IMR-90 (cell line): ENCODE results near the gene SCN8A. TPM values are rescaled to one million over a fixed set of nuclear protein-coding genes. Genes with fewer than 3 reads are reported as not detected.

Experiments
- ATAC-seq: fragments of 200-7000 bp; cut with Tn5 transposase; 2 replicates; pipeline ENCODE4 v1.9.1; 2020; ENCODE audit warnings: low read depth, mild to moderate bottlenecking, moderate library complexity
- BruUV-seq: library from RNA; stranded (reverse); fragments of 400-500 nt; replicated peaks from 2 replicates; lab custom pipeline; 2021; lab: Mats Ljungman, UMichigan
- CTCF ChIA-PET: fragments of 300-600 bp; formaldehyde crosslinking; extraction: SDS; loops from one replicate; lab custom pipeline; 2021; ENCODE audit warnings: antibody characterized with exemption; lab: Yijun Ruan, JAX
- POLR2A ChIA-PET: fragments of 300-600 bp; sonication (Branson Sonifier 250); formaldehyde crosslinking; loops from one replicate; lab custom pipeline; 2022; ENCODE audit warnings: antibody characterized with exemption; ENCODE audit not compliant: unreplicated experiment; lab: Charles Lee
- DNase-seq: peaks from one replicate; pipeline ENCODE4 v3.0.0; 2013
- H2AFZ ChIP-seq: replicated peaks from 2 replicates; pipeline ENCODE3; 2013; ENCODE audit warnings: low read length, mild to moderate bottlenecking; ENCODE audit not compliant: poor library complexity
- H2AK5ac ChIP-seq: 2 replicates; pipeline ENCODE4 v1.6.1; 2013; ENCODE audit warnings: low read depth, low read length, inconsistent platforms
- H2AK9ac ChIP-seq: replicated peaks from 2 replicates; pipeline ENCODE3; 2013; ENCODE audit warnings: mild to moderate bottlenecking, low read depth, low read length, moderate library complexity; ENCODE audit not compliant: poor library complexity
- H2BK120ac ChIP-seq: 2 replicates; pipeline ENCODE4 v1.6.1; 2013; ENCODE audit warnings: low read depth, low read length, inconsistent platforms
- H2BK15ac ChIP-seq: 3 replicates; pipeline ENCODE4 v1.6.1; 2013; ENCODE audit warnings: low read depth, low read length, inconsistent platforms
- H2BK20ac ChIP-seq: 2 replicates; pipeline ENCODE4 v1.6.1; 2013; ENCODE audit warnings: low read depth, mild to moderate bottlenecking, inconsistent platforms, low read length, moderate library complexity
- H2BK5ac ChIP-seq: 2 replicates; pipeline ENCODE4 v1.6.1; 2013; ENCODE audit warnings: mild to moderate bottlenecking, low read depth, low read length, inconsistent platforms; ENCODE audit not compliant: poor library complexity, severe bottlenecking
- H3K14ac ChIP-seq: replicated peaks from 2 replicates; pipeline ENCODE4 v1.6.1; 2013; ENCODE audit warnings: low read depth, low read length, inconsistent platforms
- H3K18ac ChIP-seq: 2 replicates; pipeline ENCODE4 v1.6.1; 2013; ENCODE audit warnings: low read depth, low read length, control low read depth
- H3K23ac ChIP-seq: 2 replicates; pipeline ENCODE4 v1.6.1; 2013; ENCODE audit warnings: low read depth, low read length, inconsistent platforms
- H3K27ac ChIP-seq: 2 replicates; pipeline ENCODE4 v1.5.1; 2013; ENCODE audit warnings: mild to moderate bottlenecking, control low read depth, low read length; ENCODE audit not compliant: insufficient read depth
- H3K27me3 ChIP-seq: 2 replicates; pipeline ENCODE4 v1.6.1; 2013; ENCODE audit warnings: low read length; ENCODE audit not compliant: control insufficient read depth, insufficient read depth
- H3K36me3 ChIP-seq: 2 replicates; pipeline ENCODE4 v1.6.1; 2013; ENCODE audit warnings: low read length, mixed read lengths; ENCODE audit not compliant: control insufficient read depth, insufficient read depth
- H3K4ac ChIP-seq: 2 replicates; pipeline ENCODE4 v1.6.1; 2013; ENCODE audit warnings: low read depth, low read length, inconsistent platforms
- H3K4me1 ChIP-seq: 2 replicates; pipeline ENCODE4 v1.6.1; 2013; ENCODE audit warnings: low read length, mixed read lengths; ENCODE audit not compliant: control insufficient read depth, insufficient read depth
- H3K4me2 ChIP-seq: 2 replicates; pipeline ENCODE4 v1.6.1; 2013; ENCODE audit warnings: low read depth, mild to moderate bottlenecking, control low read depth, low read length, moderate library complexity
- H3K4me3 ChIP-seq: 2 replicates; pipeline ENCODE4 v1.5.1; 2013; ENCODE audit warnings: low read depth, mild to moderate bottlenecking, control low read depth, low read length, moderate library complexity; ENCODE audit not compliant: insufficient read depth
- H3K56ac ChIP-seq: 2 replicates; pipeline ENCODE4 v1.6.1; 2013; ENCODE audit warnings: low read length, inconsistent platforms; ENCODE audit not compliant: insufficient read depth; ENCODE audit errors: extremely low read depth
- H3K79me1 ChIP-seq, 2 experiments: 2 replicates each; pipeline ENCODE4 v1.6.1; 2013; ENCODE audit warnings: low read length in 2 of 2, inconsistent platforms in 1 of 2, low read depth in 1 of 2
- H3K9ac ChIP-seq: 2 replicates; pipeline ENCODE4 v1.6.1; 2013; ENCODE audit warnings: low read depth, low read length, control low read depth
- H3K9me1 ChIP-seq: 2 replicates; pipeline ENCODE4 v1.6.1; 2013; ENCODE audit warnings: low read length, inconsistent platforms; ENCODE audit not compliant: insufficient read depth
- H3K9me3 ChIP-seq: 2 replicates; pipeline ENCODE4 v1.6.1; 2013; ENCODE audit warnings: low read length; ENCODE audit not compliant: control insufficient read depth, insufficient read depth
- H4K20me1 ChIP-seq: 2 replicates; pipeline ENCODE4 v1.6.1; 2013; ENCODE audit warnings: low read length, inconsistent platforms; ENCODE audit not compliant: insufficient read depth
- H4K5ac ChIP-seq: 2 replicates; pipeline ENCODE4 v1.6.1; 2013; ENCODE audit warnings: mild to moderate bottlenecking, low read depth, low read length, control low read depth
- H4K8ac ChIP-seq, 2 experiments: 2 replicates each; pipeline ENCODE4 v1.6.1; 2013; ENCODE audit warnings: low read depth in 2 of 2, low read length in 2 of 2, control low read depth in 1 of 2, inconsistent platforms in 1 of 2
- H4K91ac ChIP-seq: 2 replicates; pipeline ENCODE4 v1.6.1; 2013; ENCODE audit warnings: low read depth, low read length, inconsistent platforms; ENCODE audit not compliant: insufficient read depth
- BHLHE40 ChIP-seq: fragments of 150-350 bp; IDR thresholded peaks from 2 replicates; pipeline ENCODE4 v1.6.1; 2016; ENCODE audit warnings: mild to moderate bottlenecking, low read depth, low read length
- CEBPB ChIP-seq: IDR thresholded peaks from 2 replicates; pipeline ENCODE4 v1.6.1; 2012; ENCODE audit warnings: low read depth, low read length, improper control_type of control experiment
- CHD1 ChIP-seq: IDR thresholded peaks from 2 replicates; pipeline ENCODE4 v1.6.1; 2012; ENCODE audit warnings: low read depth, low read length, improper control_type of control experiment
- FOS ChIP-seq: fragments of 150-350 bp; IDR thresholded peaks from 2 replicates; pipeline ENCODE4 v1.6.1; 2016; ENCODE audit warnings: low read depth, low read length
- MAFK ChIP-seq: IDR thresholded peaks from 2 replicates; pipeline ENCODE4 v1.6.1; 2012; ENCODE audit warnings: low read depth, low read length, improper control_type of control experiment
- MAZ ChIP-seq: IDR thresholded peaks from 2 replicates; pipeline ENCODE4 v1.6.1; 2012; ENCODE audit warnings: low read depth, mild to moderate bottlenecking, low read length, improper control_type of control experiment, moderate library complexity, borderline replicate concordance
- MXI1 ChIP-seq: IDR thresholded peaks from 2 replicates; pipeline ENCODE4 v1.6.1; 2012; ENCODE audit warnings: low read depth, mild to moderate bottlenecking, low read length, moderate library complexity, borderline replicate concordance
- NFE2L2 ChIP-seq: fragments of 150-350 bp; IDR thresholded peaks from 2 replicates; pipeline ENCODE4 v1.6.1; 2016; ENCODE audit warnings: low read depth, mild to moderate bottlenecking, low read length
- POLR2A ChIP-seq: IDR thresholded peaks from 2 replicates; pipeline ENCODE4 v1.6.1; 2012; ENCODE audit warnings: mild to moderate bottlenecking, low read depth, low read length
- RAD21 ChIP-seq: IDR thresholded peaks from 2 replicates; pipeline ENCODE4 v1.6.1; 2012; ENCODE audit warnings: low read length, improper control_type of control experiment
- RCOR1 ChIP-seq: IDR thresholded peaks from 2 replicates; pipeline ENCODE4 v1.6.1; 2012; ENCODE audit warnings: mild to moderate bottlenecking, low read length, improper control_type of control experiment; ENCODE audit not compliant: insufficient replicate concordance
- RFX5 ChIP-seq: IDR thresholded peaks from 2 replicates; pipeline ENCODE4 v1.8.0; 2012; ENCODE audit warnings: low read depth, mild to moderate bottlenecking, low read length, moderate library complexity
- SMC3 ChIP-seq: fragments of 150-350 bp; IDR thresholded peaks from 2 replicates; pipeline ENCODE4 v1.6.1; 2016; ENCODE audit warnings: low read depth, mild to moderate bottlenecking, antibody characterized with exemption, low read length, moderate library complexity
- WGBS, 2 experiments: methylation state at CpG; one replicate each; pipeline versions ENCODE4 v1.1.5 to v1.1.7; 2013; ENCODE audit warnings: missing lambda C conversion rate in 2 of 2; ENCODE audit not compliant: insufficient read length in 1 of 2; ENCODE audit errors: extremely low coverage in 2 of 2; 5-methylcytosine and 5-hydroxymethylcytosine counted together
- dilution Hi-C: fragments of 300-500 bp; cut with HindIII; formaldehyde crosslinking; loops from one replicate; pipeline ENCODE4 v1.14.3; 2018; ENCODE audit warnings: low sequenced_read_pairs; ENCODE audit not compliant: unreplicated experiment
- in situ Hi-C: fragments of 300-500 bp; cut with MboI; formaldehyde crosslinking; loops from 3 replicates; pipeline ENCODE4 v1.14.3; 2019; ENCODE audit warnings: low sequenced_read_pairs, inconsistent platforms, mixed read lengths
- intact Hi-C: fragments of 100-400 bp; cut with micrococcal nuclease; formaldehyde crosslinking; loops from 2 replicates; pipeline ENCODE4 v1.10.0; 2022
- polyA plus RNA-seq, 3 experiments: library from polyadenylated mRNA; depleted of rRNA; stranded (reverse); fragments of >200 nt; gene quantifications; 2 replicates each; pipeline ENCODE4 v1.2.3, GENCODE V29; 2012; ENCODE audit warnings: low replicate concordance in 1 of 3
- total RNA-seq: library from RNA; depleted of rRNA; stranded (reverse); fragments of >200 nt; gene quantifications from 2 replicates; pipeline ENCODE4 v1.2.3, GENCODE V29; 2012
- TF ChIP-seq, protein P1 (sequence below): fragments of 150-350 bp; IDR thresholded peaks from 2 replicates; pipeline ENCODE4 v1.6.1; 2016; ENCODE audit warnings: low read depth, mild to moderate bottlenecking, low read length, moderate library complexity, borderline replicate concordance
- TF ChIP-seq, protein P2 (sequence below): fragments of 150-350 bp; IDR thresholded peaks from 2 replicates; pipeline ENCODE4 v1.6.1; 2017; ENCODE audit warnings: mild to moderate bottlenecking, antibody characterized with exemption, low read length, low read depth
- TF ChIP-seq, protein P3 (sequence below): conservative IDR thresholded peaks from 2 replicates; pipeline ENCODE4 v1.5.1; 2012; ENCODE audit warnings: mild to moderate bottlenecking, low read depth, low read length, improper control_type of control experiment

SCN8A gene
- total and polyA plus RNA-seq, 2 of the 4 experiments (the other 2 are of a cell fraction): 6.9 to 19.7 TPM

DNA sequence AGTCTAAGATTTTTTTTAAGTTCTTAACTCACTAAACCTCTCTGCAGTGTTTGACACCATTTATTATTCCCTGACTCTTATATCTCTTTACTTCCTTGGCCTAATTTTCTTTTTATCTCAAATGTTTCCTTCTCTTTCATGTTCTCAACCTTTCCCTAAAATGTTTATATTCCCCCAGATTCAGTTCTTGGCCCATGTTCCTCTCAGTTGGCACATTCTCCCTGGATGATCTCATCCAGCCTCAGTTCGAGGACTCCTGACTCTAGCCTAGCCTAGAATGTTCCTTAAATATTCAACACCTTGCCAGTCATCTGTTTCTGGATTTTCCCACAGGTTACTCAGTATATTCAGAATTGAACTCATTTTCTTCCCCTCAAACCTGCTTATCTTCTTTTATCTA, 81.3 kb downstream of the SCN8A start:
- peaks cover 2% of the 10 kb centered on the region; the same call in 1 of the 2 replicates for H3K4me1 ChIP-seq
- H2BK120ac ChIP-seq: no peak overlapping the region
- no peak for TF ChIP-seq CEBPB
- TF ChIP-seq, protein P1, sequence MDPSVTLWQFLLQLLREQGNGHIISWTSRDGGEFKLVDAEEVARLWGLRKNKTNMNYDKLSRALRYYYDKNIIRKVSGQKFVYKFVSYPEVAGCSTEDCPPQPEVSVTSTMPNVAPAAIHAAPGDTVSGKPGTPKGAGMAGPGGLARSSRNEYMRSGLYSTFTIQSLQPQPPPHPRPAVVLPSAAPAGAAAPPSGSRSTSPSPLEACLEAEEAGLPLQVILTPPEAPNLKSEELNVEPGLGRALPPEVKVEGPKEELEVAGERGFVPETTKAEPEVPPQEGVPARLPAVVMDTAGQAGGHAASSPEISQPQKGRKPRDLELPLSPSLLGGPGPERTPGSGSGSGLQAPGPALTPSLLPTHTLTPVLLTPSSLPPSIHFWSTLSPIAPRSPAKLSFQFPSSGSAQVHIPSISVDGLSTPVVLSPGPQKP: no peak
- no peak for TF ChIP-seq RFX5
- TF ChIP-seq CHD1: no peak
- TF ChIP-seq SMC3: no peak
- TF ChIP-seq, protein P2, sequence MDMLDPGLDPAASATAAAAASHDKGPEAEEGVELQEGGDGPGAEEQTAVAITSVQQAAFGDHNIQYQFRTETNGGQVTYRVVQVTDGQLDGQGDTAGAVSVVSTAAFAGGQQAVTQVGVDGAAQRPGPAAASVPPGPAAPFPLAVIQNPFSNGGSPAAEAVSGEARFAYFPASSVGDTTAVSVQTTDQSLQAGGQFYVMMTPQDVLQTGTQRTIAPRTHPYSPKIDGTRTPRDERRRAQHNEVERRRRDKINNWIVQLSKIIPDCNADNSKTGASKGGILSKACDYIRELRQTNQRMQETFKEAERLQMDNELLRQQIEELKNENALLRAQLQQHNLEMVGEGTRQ: no peak
- no peak for TF ChIP-seq MAZ
- TF ChIP-seq, protein P3, sequence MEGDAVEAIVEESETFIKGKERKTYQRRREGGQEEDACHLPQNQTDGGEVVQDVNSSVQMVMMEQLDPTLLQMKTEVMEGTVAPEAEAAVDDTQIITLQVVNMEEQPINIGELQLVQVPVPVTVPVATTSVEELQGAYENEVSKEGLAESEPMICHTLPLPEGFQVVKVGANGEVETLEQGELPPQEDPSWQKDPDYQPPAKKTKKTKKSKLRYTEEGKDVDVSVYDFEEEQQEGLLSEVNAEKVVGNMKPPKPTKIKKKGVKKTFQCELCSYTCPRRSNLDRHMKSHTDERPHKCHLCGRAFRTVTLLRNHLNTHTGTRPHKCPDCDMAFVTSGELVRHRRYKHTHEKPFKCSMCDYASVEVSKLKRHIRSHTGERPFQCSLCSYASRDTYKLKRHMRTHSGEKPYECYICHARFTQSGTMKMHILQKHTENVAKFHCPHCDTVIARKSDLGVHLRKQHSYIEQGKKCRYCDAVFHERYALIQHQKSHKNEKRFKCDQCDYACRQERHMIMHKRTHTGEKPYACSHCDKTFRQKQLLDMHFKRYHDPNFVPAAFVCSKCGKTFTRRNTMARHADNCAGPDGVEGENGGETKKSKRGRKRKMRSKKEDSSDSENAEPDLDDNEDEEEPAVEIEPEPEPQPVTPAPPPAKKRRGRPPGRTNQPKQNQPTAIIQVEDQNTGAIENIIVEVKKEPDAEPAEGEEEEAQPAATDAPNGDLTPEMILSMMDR: no peak
- TF ChIP-seq FOS: no peak
- no peak for TF ChIP-seq RAD21
- TF ChIP-seq POLR2A: no peak
- TF ChIP-seq MAFK: no peak
- no peak for TF ChIP-seq NFE2L2
- no peak for TF ChIP-seq BHLHE40
- TF ChIP-seq RCOR1: no peak
- TF ChIP-seq MXI1: no peak
- no peak overlapping the region for H4K91ac ChIP-seq
- no peak overlapping the region for H2BK15ac ChIP-seq
- no peak overlapping the region for H2AK9ac ChIP-seq
- peaks cover 6 to 13% of the 10 kb centered on the region in 2 experiments; a peak in 3 of 4 replicates for H3K79me1 ChIP-seq
- no peak overlapping the region for H2BK20ac ChIP-seq
- no peak overlapping the region for H3K18ac ChIP-seq
- in situ Hi-C loops (loop anchor here (10.0 kb wide), 1 partner anchor 248 kb away; the partner anchor contains the start of gene SLC4A8), dilution Hi-C loops (no loop called here), intact Hi-C loops (no loop called here)
- H3K23ac ChIP-seq: no peak overlapping the region
- no peak overlapping the region for H4K5ac ChIP-seq
- no peak overlapping the region for H2BK5ac ChIP-seq
- no peaks in the 10 kb centered on the region for H4K20me1 ChIP-seq
- CTCF ChIA-PET: no interaction called here
- H3K36me3 ChIP-seq: no peaks in the 10 kb centered on the region
- H4K8ac ChIP-seq: no peak overlapping the region
- H3K4ac ChIP-seq: no peak overlapping the region
- POLR2A ChIA-PET: no interaction called here
- H3K9me3 ChIP-seq: no peaks in the 10 kb centered on the region
- ATAC-seq: peak; percentile 73
- H2AFZ ChIP-seq: no peak overlapping the region
- H3K27me3 ChIP-seq: no peaks in the 10 kb centered on the region
- H3K4me2 ChIP-seq: no peak overlapping the region
- peak; percentile 56 for DNase-seq
- no peaks in the 10 kb centered on the region for H3K9me1 ChIP-seq
- no peak overlapping the region for H3K9ac ChIP-seq
- no peak overlapping the region for H3K56ac ChIP-seq
- no peak overlapping the region for H3K4me3 ChIP-seq
- H3K27ac ChIP-seq: no peak overlapping the region
- no peak overlapping the region for H3K14ac ChIP-seq
- 0% methylated on average over 1 of the region's 1 CpG; no CpG with 5 or more reads in 1 of the 2 experiments for WGBS, 2 experiments
- no peak overlapping the region for H2AK5ac ChIP-seq
- BruUV-seq: no TSS peak
